Neutrophil (primary cell): Measurements from ENCODE around the gene LRMDA.

Experiments used
- H3K27ac ChIP-seq: fragments of 200-600 bp; sonication (generic); 2 replicates; pipeline ENCODE4 v1.5.1; 2016; ENCODE audit warnings: mild to moderate bottlenecking, moderate library complexity
- H3K27me3 ChIP-seq: fragments of 200-600 bp; sonication (generic); 2 replicates; pipeline ENCODE4 v1.6.0; 2016; ENCODE audit warnings: mild to moderate bottlenecking
- H3K36me3 ChIP-seq: fragments of 200-600 bp; sonication (generic); 2 replicates; pipeline ENCODE4 v1.5.1; 2017
- H3K4me1 ChIP-seq, 2 experiments: fragments of 200-600 bp in 1 of 2; sonication (generic) in 1 of 2; 1 replicate in 1 of 2; 2 replicates in 1 of 2; pipeline versions ENCODE4 v1.5.1 to v1.6.1; 2013 to 2016; ENCODE audit warnings: low read depth in 1 of 2, low read length in 1 of 2, mild to moderate bottlenecking in 1 of 2, moderate library complexity in 1 of 2; ENCODE audit not compliant: control insufficient read depth in 1 of 2, insufficient read depth in 1 of 2
- H3K4me3 ChIP-seq, 2 experiments: fragments of 200-600 bp in 1 of 2; sonication (generic) in 1 of 2; 1 replicate in 1 of 2; 2 replicates in 1 of 2; pipeline ENCODE4 v1.5.1; 2013 to 2016; ENCODE audit warnings: low read depth in 1 of 2, low read length in 1 of 2, mild to moderate bottlenecking in 1 of 2, moderate library complexity in 1 of 2
- H3K9me3 ChIP-seq: fragments of 200-600 bp; sonication (generic); 2 replicates; pipeline ENCODE4 v1.5.1; 2016
- CTCF ChIP-seq: fragments of 200-600 bp; sonication (generic); IDR thresholded peaks from 2 replicates; pipeline ENCODE4 v1.5.1; 2016; ENCODE audit warnings: antibody characterized with exemption

Gene LRMDA

GRCh38 chr10:76305930-76306615 lies 874.6 kb downstream of the LRMDA start:
- Histone ChIP-seq H3K27me3 (no peaks in the 10 kb centered on the region), H3K4me3 (no peak overlapping the region), H3K4me1 (peaks cover 16 to 39% of the 10 kb centered on the region in 2 experiments), H3K9me3 (no peaks in the 10 kb centered on the region), H3K27ac (peak overlapping the region; percentile 67), H3K36me3 (no peaks in the 10 kb centered on the region)
- TF ChIP-seq CTCF = no peak

GRCh38 chr10:76306856-76307255 lies 875.4 kb downstream of the LRMDA start:
- Histone ChIP-seq H3K4me3 (peak overlapping the region in 1 of 2 experiments; percentile 12), H3K9me3 (no peaks in the 10 kb centered on the region), H3K36me3 (no peaks in the 10 kb centered on the region), H3K27ac (peak overlapping the region; percentile 67), H3K4me1 (peaks cover 16 to 39% of the 10 kb centered on the region in 2 experiments), H3K27me3 (no peaks in the 10 kb centered on the region)
- no peak for TF ChIP-seq CTCF

GRCh38 chr10:76309070-76309469 lies 877.6 kb downstream of the LRMDA start:
- TF ChIP-seq CTCF = no peak
- Histone ChIP-seq H3K9me3 (no peaks in the 10 kb centered on the region), H3K4me1 (peaks cover 16 to 36% of the 10 kb centered on the region in 2 experiments), H3K27me3 (no peaks in the 10 kb centered on the region), H3K27ac (no peak overlapping the region), H3K36me3 (no peaks in the 10 kb centered on the region), H3K4me3 (no peak overlapping the region)

GRCh38 chr10:76309741-76310587 lies 878.5 kb downstream of the LRMDA start:
- TF ChIP-seq CTCF = no peak
- Histone ChIP-seq H3K9me3 (no peaks in the 10 kb centered on the region), H3K4me1 (peaks cover 16 to 36% of the 10 kb centered on the region in 2 experiments), H3K27me3 (no peaks in the 10 kb centered on the region), H3K27ac (no peak overlapping the region), H3K4me3 (no peak overlapping the region), H3K36me3 (no peaks in the 10 kb centered on the region)

GRCh38 chr10:76310588-76311080 lies 879.2 kb downstream of the LRMDA start:
- Histone ChIP-seq H3K4me3 (no peak overlapping the region), H3K36me3 (no peaks in the 10 kb centered on the region), H3K27ac (no peak overlapping the region), H3K27me3 (no peaks in the 10 kb centered on the region), H3K4me1 (peaks cover 16 to 36% of the 10 kb centered on the region in 2 experiments), H3K9me3 (no peaks in the 10 kb centered on the region)
- TF ChIP-seq CTCF = no peak
